GM21825 (cell line): Measurements from ENCODE around the gene TMEM59.
"Not testable (repeated sequence)": the region's sequence is repeated elsewhere in the genome, so short reads cannot be mapped to it uniquely, and the experiment has no call there.

Source experiments
- ATAC-seq: cut with Tn5 transposase; IDR thresholded peaks from one replicate; pipeline ENCODE4 v1.9.1; 2021; ENCODE audit warnings: mild to moderate bottlenecking, moderate library complexity; ENCODE audit not compliant: unreplicated experiment

TMEM59 gene

DNA sequence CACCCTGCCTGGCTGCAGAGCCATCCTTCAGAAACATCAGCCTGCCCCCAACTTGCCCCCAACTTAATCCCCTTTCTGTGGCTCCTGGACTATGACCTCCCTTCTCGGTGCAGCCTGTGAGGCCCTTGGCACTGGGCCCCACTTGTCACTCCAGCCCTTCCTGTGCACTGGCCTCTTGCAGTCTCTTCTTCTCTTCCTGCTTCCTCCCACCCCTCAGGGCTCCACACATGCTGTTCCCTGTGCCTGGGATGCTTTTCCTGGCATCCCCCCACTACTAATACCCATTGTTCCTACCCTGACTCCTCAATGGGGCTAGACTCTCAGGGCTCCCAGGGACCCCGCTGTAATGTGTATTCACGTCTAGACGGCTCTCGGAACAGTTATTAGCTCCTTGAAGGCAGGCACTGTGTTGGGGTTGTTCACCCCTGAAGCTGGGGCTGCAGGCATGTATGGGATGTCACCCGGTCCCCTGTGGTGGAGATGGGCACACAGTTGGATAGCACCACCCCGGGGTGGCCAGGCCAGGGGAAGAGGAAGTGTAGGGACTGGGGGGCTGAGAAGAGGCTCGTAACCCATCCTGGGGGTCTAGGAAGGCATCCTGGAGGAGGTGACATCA is 39.5 kb downstream of the TMEM59 start:
- ATAC-seq = no peak

DNA sequence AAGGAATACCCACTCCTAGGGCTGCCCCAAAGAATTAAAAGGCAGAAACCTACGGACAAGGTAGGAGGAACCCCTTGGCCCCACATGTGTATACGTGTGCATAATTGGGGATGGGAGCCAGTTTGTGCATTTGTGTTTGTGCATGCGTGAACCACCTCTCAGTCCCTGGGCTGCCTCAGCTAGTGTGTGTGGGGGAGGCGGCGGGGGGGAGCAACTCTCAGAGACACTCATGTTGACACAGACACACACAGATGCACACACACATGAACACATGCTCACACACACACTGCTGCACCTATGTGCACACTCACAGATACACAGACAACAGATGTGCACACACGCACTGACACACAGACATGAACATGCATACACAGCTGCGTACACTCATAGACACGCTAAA is 40.1 kb downstream of the TMEM59 start:
- no peak for ATAC-seq

DNA sequence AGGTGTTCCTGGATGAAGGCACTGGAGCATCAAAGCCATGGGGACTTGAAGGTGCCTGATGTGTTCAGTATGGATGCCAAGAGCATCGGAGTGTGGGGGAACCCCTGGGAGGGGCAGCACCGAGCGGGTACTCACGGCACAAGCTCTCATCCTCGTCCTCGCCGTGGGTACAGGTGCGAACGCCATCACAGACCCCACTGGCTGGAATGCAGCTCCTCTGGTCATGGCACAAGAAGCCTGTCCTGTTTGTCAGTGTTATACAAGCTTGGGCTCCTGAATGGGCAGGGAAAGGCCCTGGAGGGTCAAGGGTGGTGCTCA is 41.0 kb downstream of the TMEM59 start:
- ATAC-seq = no peak

DNA sequence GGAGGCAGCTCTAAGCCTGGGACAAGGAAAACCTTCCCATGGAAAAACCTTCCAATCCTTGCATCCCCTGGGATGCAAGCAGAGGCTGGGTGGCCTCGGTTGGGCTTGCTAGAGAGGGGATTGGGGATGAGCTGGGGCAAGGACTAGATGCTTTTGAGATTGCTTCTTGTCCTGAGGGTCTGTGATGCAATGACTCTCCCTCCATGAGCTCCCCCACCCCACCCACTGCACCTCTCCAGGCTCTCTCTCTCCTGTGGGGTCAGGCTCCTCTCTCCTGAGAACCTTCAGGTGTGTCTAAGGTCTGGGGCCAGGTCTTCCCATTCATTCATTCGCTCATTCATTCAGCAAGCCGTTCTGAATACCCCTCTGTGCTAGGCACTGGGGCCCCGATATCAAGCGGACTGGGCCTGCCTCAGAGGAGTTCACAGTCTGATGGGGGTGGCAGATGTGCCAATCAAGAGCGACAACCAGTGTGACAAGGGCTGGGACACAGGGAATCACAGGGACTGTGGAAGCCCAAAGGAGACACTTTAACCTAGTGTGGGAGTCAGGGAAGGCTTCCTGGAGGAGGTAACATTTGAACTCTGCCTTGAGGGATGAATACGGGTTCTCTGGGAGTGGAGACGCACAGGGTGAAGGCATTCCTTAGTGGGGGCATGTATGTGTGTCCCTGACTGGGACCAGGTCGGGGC is 41.5 kb downstream of the TMEM59 start:
- no peak for ATAC-seq

DNA sequence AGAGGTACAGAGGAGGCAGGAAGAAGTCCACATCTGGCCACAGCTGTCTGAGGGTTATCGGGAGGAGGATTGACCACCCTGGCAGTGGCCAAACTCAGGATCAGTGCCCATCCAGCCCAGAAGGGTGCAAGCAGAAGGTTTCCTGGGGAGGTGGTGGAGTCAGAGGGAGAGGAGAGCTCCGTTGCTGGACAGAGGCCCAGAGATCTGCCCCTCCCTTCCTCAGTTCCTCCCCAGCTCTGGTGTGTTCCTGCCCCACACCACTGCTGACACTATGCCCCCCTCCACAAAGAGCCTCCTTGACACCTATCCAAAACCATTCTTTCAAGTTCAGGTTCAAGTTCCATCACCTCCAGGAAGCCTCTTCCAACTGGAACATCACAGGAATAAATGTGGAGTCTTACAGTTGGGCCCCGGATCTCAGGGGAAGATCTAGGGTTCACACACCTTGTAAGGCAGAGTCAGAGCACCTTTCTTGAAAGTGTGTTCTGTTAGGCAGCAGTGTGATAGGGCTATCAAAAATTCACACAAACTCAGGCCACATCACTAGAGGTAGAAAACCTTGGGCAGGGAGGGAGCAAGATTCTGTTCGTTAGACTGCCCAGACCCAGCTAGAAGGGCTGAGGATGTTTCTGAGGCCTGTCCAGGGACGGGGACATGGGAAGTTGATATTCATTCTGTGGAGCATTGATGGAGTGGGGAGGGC is 42.4 kb downstream of the TMEM59 start:
- ATAC-seq = no peak

DNA sequence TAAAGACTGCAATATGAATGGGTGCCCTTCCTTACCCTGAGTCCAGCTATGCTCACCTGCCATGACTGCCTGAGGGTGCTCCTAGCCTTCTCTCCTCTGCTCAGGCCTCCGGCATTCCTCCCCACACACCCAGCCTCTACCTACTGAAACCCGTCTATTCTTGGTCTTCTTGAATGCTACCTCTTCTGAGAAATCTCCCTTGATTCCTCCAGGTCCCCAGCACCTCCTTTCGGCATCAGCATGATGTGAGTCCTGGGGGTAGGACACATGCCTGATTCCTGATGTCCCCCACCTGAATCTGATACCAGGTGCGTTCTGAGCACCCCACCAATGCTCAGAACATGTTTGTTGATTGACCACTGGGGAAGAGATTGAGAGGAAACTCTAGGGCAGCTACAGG is 43.6 kb downstream of the TMEM59 start:
- no peak for ATAC-seq

DNA sequence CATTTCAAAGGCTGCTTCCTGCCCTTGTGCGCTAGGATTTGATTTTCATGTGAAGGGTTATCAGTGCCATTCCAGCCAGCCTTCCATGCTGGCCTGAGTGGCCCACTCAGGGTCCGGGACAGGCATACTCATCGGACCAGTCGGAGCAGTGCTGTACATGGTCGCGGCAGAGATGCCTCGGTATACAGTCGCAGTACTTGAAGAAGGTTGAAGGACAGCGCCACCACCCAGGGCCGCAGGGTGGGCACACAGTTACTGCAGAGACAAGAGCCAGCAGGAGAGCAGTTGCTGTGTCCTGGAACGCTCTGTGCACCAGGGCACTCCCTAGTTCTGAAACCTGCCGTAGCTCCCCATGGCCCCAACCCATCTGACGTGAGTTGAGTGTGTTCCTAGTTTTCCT is 44.1 kb downstream of the TMEM59 start:
- no peak for ATAC-seq

DNA sequence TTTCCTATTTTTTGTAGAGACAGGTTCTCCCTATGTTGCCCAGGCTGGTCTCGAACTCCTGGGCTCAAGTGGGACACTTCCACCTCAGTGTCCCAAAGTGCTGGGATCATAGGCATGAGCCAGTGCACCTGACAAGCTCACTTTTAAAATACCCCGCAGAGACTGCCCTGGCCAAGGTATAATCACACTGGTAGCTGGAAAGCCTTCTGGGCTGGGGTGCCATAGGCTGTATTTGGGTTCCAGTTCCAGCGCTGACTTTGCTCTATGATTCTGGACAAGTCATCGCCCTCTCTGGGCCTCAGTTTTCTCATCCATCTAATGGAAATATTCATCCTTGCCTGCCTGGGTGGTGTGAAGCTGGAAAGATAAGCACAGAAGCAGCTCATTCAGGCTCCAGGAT is 45.4 kb downstream of the TMEM59 start:
- no peak for ATAC-seq

DNA sequence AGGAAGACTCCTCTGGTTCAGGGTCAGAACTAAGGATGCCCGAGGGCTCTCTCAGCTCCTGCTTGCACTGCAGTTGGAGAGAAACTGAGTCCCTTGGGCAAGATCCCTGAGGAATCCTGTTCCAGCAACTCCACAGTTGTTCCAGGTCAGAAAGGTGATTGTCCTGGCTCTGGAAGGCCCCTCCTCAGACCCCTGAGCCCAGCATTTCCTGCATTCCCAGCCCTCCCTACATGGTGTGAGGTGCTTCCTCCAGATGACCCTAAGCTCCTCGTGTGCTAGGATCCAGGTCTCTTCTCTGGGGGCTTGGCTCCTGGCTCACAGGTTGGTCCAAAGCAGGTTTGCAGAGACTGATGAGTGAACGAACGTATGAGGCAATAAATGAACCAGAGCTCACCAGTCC is 46.5 kb downstream of the TMEM59 start:
- no peak for ATAC-seq

DNA sequence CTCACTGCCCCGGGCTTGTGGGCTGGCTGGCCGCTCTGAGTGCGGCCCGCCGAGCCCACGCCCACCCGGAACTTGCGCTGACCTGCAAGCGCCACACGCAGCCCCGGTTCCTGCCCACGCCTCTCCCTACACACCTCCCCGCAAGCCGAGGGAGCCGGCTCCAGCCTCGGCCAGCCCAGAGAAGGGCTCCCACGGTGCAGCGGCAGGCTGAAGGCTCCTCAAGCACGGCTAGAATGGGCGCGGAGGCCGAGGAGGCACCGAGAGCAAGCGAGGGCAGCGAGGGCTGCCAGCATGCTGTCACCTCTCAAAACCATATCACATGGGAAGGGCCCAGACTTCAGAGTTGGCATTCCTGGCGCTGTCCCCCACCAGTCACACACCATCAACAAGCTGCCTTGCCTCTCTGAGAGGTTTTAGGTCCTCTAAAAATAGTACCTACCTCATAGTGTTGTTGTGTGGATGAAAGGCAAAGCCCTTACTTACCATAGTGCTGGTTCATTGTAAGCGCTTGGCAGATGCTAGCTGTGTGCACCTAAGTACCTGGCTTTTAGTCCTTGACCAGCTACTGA is 48.4 kb downstream of the TMEM59 start:
- no peak for ATAC-seq

DNA sequence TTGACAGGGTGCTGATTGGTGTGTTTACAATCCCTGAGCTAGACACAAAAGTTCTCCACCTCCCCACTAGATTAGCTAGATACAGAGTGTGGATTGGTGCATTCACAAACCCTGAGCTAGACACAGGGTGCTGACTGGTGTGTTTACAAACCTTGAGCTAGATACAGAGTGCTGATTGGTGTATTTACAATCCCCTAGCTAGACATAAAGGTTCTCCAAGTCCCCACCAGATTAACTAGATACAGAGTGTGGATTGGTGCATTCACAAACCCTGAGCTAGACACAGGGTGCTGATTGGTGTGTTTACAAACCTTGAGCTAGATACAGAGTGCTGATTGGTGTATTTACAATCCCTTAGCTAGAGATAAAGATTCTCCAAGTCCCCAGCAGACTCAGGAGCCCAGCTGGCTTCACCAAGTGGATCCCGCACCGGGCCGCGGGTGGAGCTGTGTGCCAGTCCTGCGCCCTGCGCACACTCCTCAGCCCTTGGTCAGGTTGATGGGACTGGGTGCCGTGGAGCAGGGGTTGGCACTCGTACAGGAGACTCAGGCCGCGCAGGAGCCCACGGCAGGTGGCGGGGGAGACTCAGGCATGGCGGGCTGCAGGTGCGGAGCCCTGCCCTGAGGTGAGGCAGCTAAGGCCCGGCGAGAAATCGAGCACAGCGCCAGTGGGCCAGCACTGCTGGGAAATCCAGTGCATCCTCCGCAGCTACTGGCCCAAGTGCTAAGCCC is 49.1 kb downstream of the TMEM59 start:
- not testable (repeated sequence) for ATAC-seq

DNA sequence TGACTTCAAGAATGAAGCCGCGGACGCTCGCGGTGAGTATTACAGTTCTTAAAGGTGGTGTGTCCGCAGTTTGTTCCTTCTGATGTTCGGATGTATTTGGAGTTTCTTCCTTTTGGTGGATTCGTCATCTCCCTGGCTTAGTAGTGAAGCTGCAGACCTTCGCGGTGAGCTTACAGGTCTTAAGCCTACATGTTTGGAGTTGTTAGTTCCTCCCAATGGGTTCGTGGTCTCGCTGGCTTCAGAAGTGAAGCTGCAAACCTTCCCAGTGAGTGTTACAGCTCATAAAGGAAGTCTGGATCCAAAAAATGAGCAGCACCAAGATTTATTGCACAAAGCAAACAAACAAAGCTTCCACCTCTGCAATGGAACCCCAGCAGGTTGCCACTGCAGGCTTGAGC is 49.8 kb downstream of the TMEM59 start:
- no peak for ATAC-seq

DNA sequence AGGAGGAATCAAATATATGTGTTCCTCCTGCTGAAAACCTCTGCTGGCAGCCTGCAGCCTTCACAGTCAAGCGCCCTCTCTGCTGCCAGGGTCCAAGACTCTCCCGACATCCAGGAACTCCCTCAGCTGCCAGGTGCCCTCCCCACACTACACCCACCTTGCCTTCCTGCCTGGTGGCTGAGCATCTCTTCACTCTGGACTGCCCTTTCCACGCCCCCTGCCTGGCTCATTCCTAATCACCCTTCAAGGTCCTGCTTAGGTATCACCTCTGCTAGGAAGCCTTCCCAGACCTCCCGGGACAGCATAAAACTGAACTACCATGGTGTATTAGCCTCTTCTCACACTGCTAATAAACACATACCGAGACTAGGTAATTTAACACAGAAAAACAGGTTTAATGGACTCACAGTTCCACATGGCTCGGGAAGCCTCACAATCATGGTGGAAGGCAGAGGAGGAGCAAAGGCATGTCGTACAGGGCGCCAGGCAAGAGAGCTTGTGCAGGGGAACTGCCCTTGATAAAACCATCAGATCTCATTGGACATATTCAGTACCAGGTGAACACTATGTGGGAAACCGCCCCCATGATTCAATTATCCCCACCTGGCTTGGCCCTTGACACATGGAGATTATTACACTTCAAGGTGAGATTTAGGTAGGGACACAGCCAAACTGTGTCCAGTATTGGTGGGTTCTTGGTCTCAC is 50.3 kb downstream of the TMEM59 start:
- no peak for ATAC-seq

DNA sequence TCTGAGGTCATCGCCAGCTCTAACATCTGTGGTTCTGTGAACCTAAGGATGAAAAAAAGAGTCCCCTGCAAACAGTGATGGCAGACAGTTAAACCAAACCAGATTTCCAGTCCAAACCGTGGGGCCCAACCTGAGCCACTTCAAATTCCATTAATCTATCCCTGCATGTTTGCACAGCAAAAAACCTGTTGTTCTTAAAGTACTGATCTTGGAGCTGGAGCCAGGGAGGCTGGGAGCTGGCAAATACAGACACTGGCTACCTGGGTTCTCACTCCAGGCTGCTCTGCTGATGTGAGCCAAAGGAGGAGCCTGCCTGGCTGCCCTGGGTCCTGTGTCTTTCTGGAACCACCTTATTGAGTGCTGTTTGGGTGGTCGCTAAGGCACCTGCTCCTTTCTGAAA is 51.4 kb downstream of the TMEM59 start:
- no peak for ATAC-seq

DNA sequence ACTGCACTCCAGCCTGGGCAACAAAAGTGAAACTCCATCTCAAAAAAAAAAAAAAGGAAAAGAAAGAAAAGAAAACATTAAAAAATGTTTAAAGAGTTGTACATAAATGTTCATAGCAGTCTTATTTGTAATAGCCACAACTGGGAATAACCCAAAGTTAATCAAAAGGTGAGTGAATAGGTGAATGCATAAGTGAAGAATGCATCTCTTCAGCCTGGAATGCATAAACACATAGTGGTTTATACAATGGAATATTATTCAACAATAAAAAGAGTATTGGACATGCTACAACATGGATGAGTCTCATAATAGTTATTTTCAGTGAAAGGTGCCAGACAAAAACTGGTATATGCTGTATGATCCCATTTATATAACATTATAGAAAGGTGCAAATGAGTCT is 53.1 kb downstream of the TMEM59 start:
- no peak for ATAC-seq

DNA sequence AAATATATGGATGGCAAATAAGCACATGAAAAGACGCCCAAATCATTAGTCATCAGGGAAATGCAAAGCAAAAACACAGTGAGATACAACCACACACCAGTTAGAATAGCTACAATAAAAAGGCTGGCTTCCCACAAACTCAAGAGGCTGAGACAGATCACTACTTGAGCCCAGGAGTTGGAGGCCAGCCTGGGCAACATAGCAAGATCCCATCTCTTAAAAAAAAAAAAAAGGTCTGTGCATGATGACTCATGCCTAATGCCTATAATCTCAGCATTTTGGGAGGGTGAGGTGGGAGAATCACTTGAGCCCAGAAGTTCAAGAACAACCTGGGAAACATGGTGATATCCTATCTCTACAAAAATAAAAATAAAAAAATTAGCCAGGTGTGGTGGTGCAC is 54.8 kb downstream of the TMEM59 start:
- no peak for ATAC-seq

DNA sequence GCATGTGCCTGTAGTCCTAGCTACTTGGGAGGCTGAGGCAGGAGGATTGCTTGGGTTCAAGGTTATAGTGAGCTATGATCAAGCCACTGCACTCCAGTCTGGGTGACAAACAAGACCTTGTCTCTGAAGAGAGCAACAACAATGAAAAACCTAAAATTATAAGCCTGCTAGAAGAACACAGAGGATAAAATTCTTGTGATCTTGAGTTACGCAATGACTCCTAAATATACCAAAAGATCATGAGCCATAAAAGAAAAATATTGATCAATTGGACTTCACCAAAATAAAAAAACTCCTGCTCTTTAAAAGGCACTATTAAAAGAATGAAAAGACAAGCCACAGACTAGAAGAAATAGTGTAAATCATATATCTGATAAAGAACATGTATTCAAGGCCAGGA is 57.3 kb downstream of the TMEM59 start:
- no peak for ATAC-seq

DNA sequence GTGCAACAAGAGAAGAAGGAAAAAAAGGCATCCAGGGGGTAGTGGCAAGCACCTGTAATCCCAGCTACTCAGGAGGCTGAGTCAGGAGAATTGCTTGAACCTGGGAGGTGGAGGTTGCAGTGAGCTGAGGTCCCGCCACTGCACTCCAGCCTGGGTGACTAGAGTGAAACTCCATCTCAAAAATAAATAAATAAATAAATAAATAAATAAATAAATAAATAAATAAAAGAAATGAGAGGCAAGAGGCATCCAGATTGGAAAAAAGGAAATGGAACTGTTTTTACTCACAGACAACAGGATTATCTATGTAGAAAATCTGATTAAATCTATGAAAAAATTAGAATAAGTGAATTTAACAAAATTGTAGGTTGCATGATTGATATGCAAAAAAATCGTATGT is 58.5 kb downstream of the TMEM59 start:
- ATAC-seq = not testable (repeated sequence)

DNA sequence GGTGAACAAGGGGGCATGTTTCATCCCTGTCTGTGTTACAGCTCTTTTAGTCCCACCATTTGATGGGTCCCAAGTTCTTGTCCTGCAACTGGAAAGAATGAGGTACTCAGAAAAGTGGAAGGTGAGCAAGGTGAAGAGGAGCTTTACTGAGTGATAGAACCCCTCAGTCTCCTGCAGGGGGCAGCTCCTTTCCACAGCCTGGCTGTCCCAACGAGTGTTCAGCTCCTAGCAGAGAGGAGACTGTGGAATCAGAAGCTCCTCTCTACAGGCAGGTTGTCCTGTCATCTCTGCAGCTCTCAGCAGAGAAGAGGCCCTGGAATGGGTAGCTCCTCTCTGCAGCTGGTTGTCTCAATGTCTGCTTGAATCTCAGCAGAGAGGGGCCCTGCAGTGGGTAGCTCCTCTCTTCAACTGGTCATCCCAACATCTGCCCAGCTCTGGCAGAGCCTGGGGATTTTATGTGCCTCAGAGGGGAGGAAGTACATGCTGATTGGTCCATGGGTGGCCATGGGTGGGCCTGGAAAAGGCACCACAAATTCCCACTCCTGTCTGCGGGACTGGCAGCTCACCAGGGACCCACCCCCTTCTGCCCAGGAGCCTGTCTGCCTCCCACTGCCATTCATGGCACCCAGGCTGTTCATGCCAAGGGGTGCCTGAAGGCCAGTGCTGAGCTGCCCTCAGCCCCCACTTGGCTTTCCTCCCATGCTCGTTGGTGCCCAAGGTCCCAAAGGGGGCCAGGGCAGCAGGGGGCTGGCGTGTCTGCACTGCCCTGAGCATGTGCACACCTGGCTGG is 60.7 kb downstream of the TMEM59 start:
- no peak for ATAC-seq

DNA sequence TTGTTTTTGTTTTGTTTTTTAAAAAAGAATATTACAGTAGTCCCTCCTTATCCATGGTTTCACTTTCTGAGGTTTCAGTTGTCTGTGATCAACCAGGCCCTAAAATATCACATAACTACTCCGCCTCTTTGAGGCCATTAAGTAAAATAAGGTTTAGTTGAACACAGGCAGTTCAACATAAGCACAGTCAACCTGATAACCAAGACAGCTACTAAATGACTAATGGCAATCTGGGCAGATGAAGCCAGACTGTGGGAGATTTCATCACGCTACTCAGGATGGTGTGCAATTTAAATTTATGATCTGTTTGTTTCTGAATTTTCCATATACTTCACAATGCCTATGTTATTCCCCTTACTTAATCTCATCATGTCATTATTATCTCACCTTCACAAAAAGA is 65.1 kb downstream of the TMEM59 start:
- ATAC-seq = no peak
